ENCODE data around the gene CPEB3.

The CPEB3 gene

DNA sequence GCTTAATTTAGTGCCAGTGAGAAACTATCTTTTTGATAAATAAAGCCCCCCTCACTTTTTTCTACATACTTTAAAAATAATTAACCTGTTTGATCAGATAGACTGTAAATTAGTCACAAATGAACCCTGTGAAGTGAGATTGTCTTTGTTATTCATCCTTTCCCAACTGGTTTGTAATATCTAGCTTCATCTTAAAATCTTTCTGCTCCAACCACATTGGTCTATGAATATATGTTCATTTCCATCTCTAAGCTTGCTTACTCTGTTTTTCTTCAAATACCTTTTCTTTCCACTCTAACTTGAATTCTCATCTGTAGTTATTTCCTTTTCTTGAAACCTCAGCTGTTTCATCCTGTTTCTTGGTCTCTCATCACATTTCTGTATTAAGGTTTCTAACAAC, 12.2 kb upstream of the CPEB3 start:
- Histone ChIP-seq H3K27me3 (no peaks in the 10 kb centered on the region), H3K9me3 (no peaks in the 10 kb centered on the region), H3K4me3 (ENCODE audit: low read depth in 1 of 2, low read length in 1 of 2) (no peak overlapping the region), H3K27ac (no peak overlapping the region), H3K36me3 (peaks cover 10% of the 10 kb centered on the region), H3K4me1 (ENCODE audit: control insufficient read depth in 1 of 2, insufficient read depth in 1 of 2, low read depth in 1 of 2, low read length in 1 of 2) (no peaks in the 10 kb centered on the region)
- TF ChIP-seq, protein P1, sequence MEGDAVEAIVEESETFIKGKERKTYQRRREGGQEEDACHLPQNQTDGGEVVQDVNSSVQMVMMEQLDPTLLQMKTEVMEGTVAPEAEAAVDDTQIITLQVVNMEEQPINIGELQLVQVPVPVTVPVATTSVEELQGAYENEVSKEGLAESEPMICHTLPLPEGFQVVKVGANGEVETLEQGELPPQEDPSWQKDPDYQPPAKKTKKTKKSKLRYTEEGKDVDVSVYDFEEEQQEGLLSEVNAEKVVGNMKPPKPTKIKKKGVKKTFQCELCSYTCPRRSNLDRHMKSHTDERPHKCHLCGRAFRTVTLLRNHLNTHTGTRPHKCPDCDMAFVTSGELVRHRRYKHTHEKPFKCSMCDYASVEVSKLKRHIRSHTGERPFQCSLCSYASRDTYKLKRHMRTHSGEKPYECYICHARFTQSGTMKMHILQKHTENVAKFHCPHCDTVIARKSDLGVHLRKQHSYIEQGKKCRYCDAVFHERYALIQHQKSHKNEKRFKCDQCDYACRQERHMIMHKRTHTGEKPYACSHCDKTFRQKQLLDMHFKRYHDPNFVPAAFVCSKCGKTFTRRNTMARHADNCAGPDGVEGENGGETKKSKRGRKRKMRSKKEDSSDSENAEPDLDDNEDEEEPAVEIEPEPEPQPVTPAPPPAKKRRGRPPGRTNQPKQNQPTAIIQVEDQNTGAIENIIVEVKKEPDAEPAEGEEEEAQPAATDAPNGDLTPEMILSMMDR (IDR thresholded peaks at IDR 0.05), result no peak

DNA sequence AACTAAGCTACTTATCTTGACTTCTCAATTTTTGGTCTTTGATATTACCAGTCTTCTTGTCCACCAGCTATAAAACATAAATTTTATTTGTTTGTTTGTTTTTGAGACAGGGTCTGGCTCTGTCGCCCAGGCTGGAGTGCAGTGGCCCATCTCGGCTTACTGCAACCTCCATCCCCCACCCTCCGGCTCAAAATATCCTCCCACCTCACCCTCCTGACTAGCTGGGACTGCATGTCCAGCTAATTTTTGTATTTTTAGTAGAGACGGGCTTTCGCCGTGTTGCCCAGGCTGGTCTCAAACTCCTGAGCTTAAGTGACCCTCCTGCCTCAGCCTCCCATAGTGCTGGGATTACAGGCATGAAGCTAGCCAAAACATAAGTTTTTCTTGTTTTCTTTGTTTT, 7.6 kb upstream of the CPEB3 start:
- Histone ChIP-seq H3K4me1 (ENCODE audit: control insufficient read depth in 1 of 2, insufficient read depth in 1 of 2, low read depth in 1 of 2, low read length in 1 of 2) (no peaks in the 10 kb centered on the region), H3K4me3 (ENCODE audit: low read depth in 1 of 2, low read length in 1 of 2) (no peak overlapping the region), H3K36me3 (peaks cover 15% of the 10 kb centered on the region), H3K27me3 (no peaks in the 10 kb centered on the region), H3K27ac (no peak overlapping the region), H3K9me3 (no peaks in the 10 kb centered on the region)
- TF ChIP-seq, protein P1 (IDR thresholded peaks at IDR 0.05), result no peak

DNA sequence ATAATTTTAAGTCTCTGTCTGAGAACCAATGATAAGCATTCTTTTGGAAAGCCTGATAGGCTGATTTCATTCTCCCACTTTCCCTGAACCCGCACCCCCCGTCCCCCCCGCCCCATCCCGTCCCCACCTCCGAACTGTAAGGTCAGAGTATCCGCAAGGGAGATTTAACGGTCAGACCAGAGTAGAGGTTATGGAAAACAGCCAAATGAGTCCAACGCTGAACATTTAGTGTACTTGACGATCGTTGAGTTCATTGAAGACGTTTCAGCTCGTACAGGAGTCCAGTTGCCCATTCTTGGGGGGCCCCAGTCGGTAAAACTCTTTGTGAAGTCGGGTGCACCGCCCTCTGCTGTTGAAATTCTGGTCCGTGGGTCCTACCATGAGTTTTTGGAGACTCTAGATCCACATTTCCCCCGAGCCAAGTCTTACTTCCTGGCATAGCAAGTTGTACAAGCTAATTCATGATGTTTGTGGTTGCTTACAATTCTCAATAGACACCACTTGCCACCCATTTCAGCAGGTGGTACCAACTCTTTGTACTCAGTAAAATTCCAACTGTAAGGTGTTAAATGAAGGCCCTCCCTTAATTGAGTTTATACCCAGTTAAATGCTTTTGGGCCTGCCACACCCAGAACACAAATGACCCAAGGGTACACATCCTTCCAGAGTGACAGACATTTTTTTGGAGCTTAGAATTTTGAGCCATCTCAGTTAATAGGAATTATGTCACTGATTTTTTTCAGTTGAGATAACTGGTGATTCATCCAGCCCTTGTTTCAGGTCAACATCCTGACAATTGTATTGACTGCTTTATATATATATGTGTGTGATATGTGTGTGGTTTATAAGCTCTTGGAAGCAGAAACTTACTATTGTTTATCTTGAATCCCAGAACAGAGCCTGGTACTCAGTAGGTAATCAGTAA, 1.3 kb upstream of the CPEB3 start:
- Histone ChIP-seq H3K27me3 (no peaks in the 10 kb centered on the region), H3K4me3 (ENCODE audit: low read depth in 1 of 2, low read length in 1 of 2) (peak overlapping the region; percentile 76 to 97), H3K9me3 (no peaks in the 10 kb centered on the region), H3K4me1 (ENCODE audit: control insufficient read depth in 1 of 2, insufficient read depth in 1 of 2, low read depth in 1 of 2, low read length in 1 of 2) (peaks cover 20 to 23% of the 10 kb centered on the region in 2 experiments), H3K36me3 (peaks cover 5% of the 10 kb centered on the region), H3K27ac (peak overlapping the region; percentile 89)
- TF ChIP-seq, protein P1 (IDR thresholded peaks at IDR 0.05), result no peak

DNA sequence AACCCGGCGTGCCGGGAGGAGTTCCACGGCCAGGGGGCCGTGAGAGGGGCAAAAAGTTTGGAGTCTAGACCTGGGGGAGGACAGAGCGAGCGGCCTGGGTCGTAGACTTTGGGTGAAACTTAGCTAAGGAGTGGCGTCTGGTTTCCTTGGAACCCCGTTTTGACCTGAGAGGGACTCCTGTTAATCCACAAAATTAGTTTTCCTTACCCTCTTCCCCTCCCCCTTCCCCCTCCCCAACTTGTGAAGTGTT, 663 bp upstream of the CPEB3 start:
- peak overlapping the region; percentile 76 to 97 for H3K4me3 ChIP-seq (ENCODE audit: low read depth in 1 of 2, low read length in 1 of 2)
- H3K9me3 ChIP-seq, result no peaks in the 10 kb centered on the region
- peak overlapping the region; percentile 89 for H3K27ac ChIP-seq
- H3K4me1 ChIP-seq (ENCODE audit: control insufficient read depth in 1 of 2, insufficient read depth in 1 of 2, low read depth in 1 of 2, low read length in 1 of 2), result peaks cover 20 to 23% of the 10 kb centered on the region in 2 experiments
- H3K36me3 ChIP-seq, result peaks cover 5% of the 10 kb centered on the region
- TF ChIP-seq, protein P1 (IDR thresholded peaks at IDR 0.05), result no peak
- H3K27me3 ChIP-seq, result no peaks in the 10 kb centered on the region

DNA sequence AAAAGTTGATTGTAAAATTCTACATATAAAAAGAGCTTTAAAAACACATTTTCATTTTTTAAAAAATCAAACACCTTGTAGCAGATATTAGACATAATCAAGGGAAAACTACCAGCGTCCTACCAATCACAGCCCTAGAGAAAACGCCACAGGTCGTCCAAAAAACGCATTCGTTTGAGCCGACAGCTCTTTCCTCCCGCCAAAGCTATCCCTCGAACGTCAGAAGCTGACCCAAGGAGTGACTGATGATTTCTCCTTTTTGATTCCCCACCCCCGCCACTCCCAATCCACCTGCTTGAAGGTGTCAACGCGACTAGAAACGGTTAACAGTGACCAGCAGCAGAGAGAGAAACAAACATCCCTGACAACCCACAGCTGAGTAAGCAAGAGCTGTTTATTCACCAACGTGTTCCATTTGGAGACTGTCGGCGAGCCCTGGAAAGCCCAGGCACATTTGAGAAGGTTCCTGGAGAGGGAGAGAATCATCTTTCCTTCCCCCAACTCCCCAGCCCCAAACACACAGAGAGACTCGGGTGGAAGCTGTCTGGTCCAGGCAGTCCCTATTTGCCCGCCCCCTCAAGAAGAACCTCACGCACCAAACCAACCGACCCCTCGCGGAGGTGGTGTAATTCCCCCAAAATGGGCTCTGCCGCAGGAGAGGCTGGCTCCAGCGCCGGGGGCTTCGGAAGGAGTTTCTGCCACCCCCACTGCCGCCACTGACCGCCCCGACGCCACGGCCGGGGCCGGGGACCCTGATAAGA, 622 bp downstream of the CPEB3 start:
- Histone ChIP-seq H3K27ac (peak overlapping the region; percentile 89), H3K9me3 (no peaks in the 10 kb centered on the region), H3K36me3 (peaks cover 5% of the 10 kb centered on the region), H3K27me3 (no peaks in the 10 kb centered on the region), H3K4me1 (ENCODE audit: control insufficient read depth in 1 of 2, insufficient read depth in 1 of 2, low read depth in 1 of 2, low read length in 1 of 2) (peaks cover 20 to 23% of the 10 kb centered on the region in 2 experiments), H3K4me3 (ENCODE audit: low read depth in 1 of 2, low read length in 1 of 2) (peak overlapping the region; percentile 76 to 97)
- TF ChIP-seq, protein P1 (IDR thresholded peaks at IDR 0.05), result no peak

Measured in neutrophil (primary cell).